H9 (cell line): ENCODE measurements around the gene CDK5R2. TPM values are rescaled to one million over a fixed set of nuclear protein-coding genes. Genes with fewer than 3 reads are reported as not detected.

Experiments used
- DNase-seq: peaks from one replicate; pipeline ENCODE4 v3.0.0-alpha.2; 2017
- H2AFZ ChIP-seq: one replicate; pipeline ENCODE4 v1.6.1; 2013; ENCODE audit warnings: mild to moderate bottlenecking, low read length, control low read depth, moderate library complexity
- H2AK5ac ChIP-seq: 2 replicates; pipeline ENCODE4 v1.6.1; 2013; ENCODE audit warnings: low read length, control low read depth, mixed read lengths; ENCODE audit not compliant: insufficient read length
- H2BK120ac ChIP-seq: one replicate; pipeline ENCODE4 v1.6.1; 2013; ENCODE audit warnings: low read depth, mild to moderate bottlenecking, low read length, control low read depth, inconsistent platforms; ENCODE audit not compliant: poor library complexity, severe bottlenecking
- H2BK12ac ChIP-seq: 2 replicates; pipeline ENCODE4 v1.6.1; 2013; ENCODE audit warnings: low read length, control low read depth, mixed read lengths, low read depth; ENCODE audit not compliant: insufficient read length
- H2BK15ac ChIP-seq: 2 replicates; pipeline ENCODE4 v1.6.1; 2013; ENCODE audit warnings: low read depth, low read length, control low read depth
- H2BK20ac ChIP-seq: one replicate; pipeline ENCODE4 v1.6.1; 2013; ENCODE audit warnings: low read depth, mild to moderate bottlenecking, low read length, control low read depth, inconsistent platforms; ENCODE audit not compliant: poor library complexity, severe bottlenecking
- H2BK5ac ChIP-seq: 2 replicates; pipeline ENCODE4 v1.6.1; 2013; ENCODE audit warnings: low read length, control low read depth, mixed read lengths; ENCODE audit not compliant: insufficient read length
- H3K14ac ChIP-seq: 2 replicates; pipeline ENCODE4 v1.6.1; 2013; ENCODE audit warnings: low read length, control low read depth; ENCODE audit not compliant: insufficient read depth
- H3K18ac ChIP-seq: 2 replicates; pipeline ENCODE4 v1.6.1; 2013; ENCODE audit warnings: low read depth, mild to moderate bottlenecking, mixed read lengths, low read length, control low read depth; ENCODE audit not compliant: insufficient read length
- H3K23ac ChIP-seq: 2 replicates; pipeline ENCODE4 v1.6.1; 2013; ENCODE audit warnings: low read length, control low read depth, mixed read lengths, low read depth; ENCODE audit not compliant: insufficient read length
- H3K23me2 ChIP-seq: 2 replicates; pipeline ENCODE4 v1.6.1; 2013; ENCODE audit warnings: low read depth, mild to moderate bottlenecking, mixed read lengths, low read length, control low read depth; ENCODE audit not compliant: insufficient read length, poor library complexity, severe bottlenecking
- H3K27ac ChIP-seq: 2 replicates; pipeline ENCODE4 v1.5.1; 2013; ENCODE audit warnings: low read length, control low read depth, mixed read lengths, low read depth; ENCODE audit not compliant: insufficient read length
- H3K27me3 ChIP-seq: 2 replicates; pipeline ENCODE4 v1.6.1; 2013; ENCODE audit warnings: low read length, control low read depth, inconsistent platforms; ENCODE audit not compliant: insufficient read depth
- H3K4ac ChIP-seq: 2 replicates; pipeline ENCODE4 v1.6.1; 2013; ENCODE audit warnings: low read depth, mild to moderate bottlenecking, control low read depth, inconsistent platforms, low read length, moderate library complexity
- H3K4me1 ChIP-seq: 2 replicates; pipeline ENCODE4 v1.6.1; 2013; ENCODE audit warnings: low read length, control low read depth, inconsistent platforms; ENCODE audit not compliant: insufficient read depth
- H3K4me2 ChIP-seq: 2 replicates; pipeline ENCODE4 v1.6.1; 2013; ENCODE audit warnings: low read length, control low read depth, mixed read lengths; ENCODE audit not compliant: insufficient read length, insufficient read depth
- H3K56ac ChIP-seq: 2 replicates; pipeline ENCODE4 v1.6.1; 2013; ENCODE audit warnings: low read depth, mild to moderate bottlenecking, mixed read lengths, low read length, control low read depth; ENCODE audit not compliant: insufficient read length
- H3K79me1 ChIP-seq: 2 replicates; pipeline ENCODE4 v1.6.1; 2013; ENCODE audit warnings: low read depth, mild to moderate bottlenecking, moderate library complexity, low read length, control low read depth, inconsistent platforms; ENCODE audit not compliant: insufficient read depth, poor library complexity, severe bottlenecking
- H3K79me2 ChIP-seq: 2 replicates; pipeline ENCODE4 v1.6.1; 2013; ENCODE audit warnings: low read length, control low read depth, inconsistent platforms; ENCODE audit not compliant: insufficient read depth
- H3K9ac ChIP-seq: 2 replicates; pipeline ENCODE4 v1.6.1; 2013; ENCODE audit warnings: low read length, control low read depth, mixed read lengths; ENCODE audit not compliant: insufficient read length; ENCODE audit errors: extremely low read depth
- H3K9me3 ChIP-seq: one replicate; pipeline ENCODE4 v1.6.1; 2013; ENCODE audit warnings: low read depth, low read length, inconsistent platforms; ENCODE audit not compliant: control insufficient read depth
- H3T11ph ChIP-seq: one replicate; pipeline ENCODE4 v1.6.1; 2013; ENCODE audit warnings: mild to moderate bottlenecking, low read length, control low read depth, inconsistent platforms
- H4K20me1 ChIP-seq: one replicate; pipeline ENCODE4 v1.6.1; 2013; ENCODE audit not compliant: control insufficient read depth, insufficient read length, insufficient read depth
- H4K5ac ChIP-seq: 2 replicates; pipeline ENCODE4 v1.6.1; 2013; ENCODE audit warnings: low read depth, mild to moderate bottlenecking, mixed read lengths, low read length, control low read depth; ENCODE audit not compliant: insufficient read length
- H4K8ac ChIP-seq: replicated peaks from 2 replicates; pipeline ENCODE4 v1.6.1; 2013; ENCODE audit warnings: low read length, control low read depth, mixed read lengths, low read depth; ENCODE audit not compliant: insufficient read length
- H4K91ac ChIP-seq: 2 replicates; pipeline ENCODE4 v1.6.1; 2013; ENCODE audit warnings: low read depth, mild to moderate bottlenecking, moderate library complexity, mixed read lengths, low read length, control low read depth; ENCODE audit not compliant: insufficient read length
- H3K27ac Mint-ChIP-seq, 3 experiments: 2 replicates in 2 of 3; 3 replicates in 1 of 3; pipeline ENCODE4 v1.8.0; 2020 to 2021; ENCODE audit warnings: mixed read lengths in 3 of 3, mild to moderate bottlenecking in 1 of 3, moderate library complexity in 1 of 3
- H3K27me3 Mint-ChIP-seq: 2 replicates; pipeline ENCODE4 v1.8.0; 2021; ENCODE audit warnings: low read depth, mild to moderate bottlenecking, moderate library complexity, mixed read lengths
- H3K36me3 Mint-ChIP-seq, 3 experiments: 2 replicates in 2 of 3; 3 replicates in 1 of 3; pipeline ENCODE4 v1.8.0; 2020 to 2021; ENCODE audit warnings: low read depth in 3 of 3, mixed read lengths in 3 of 3; ENCODE audit not compliant: insufficient read depth in 1 of 3
- H3K4me1 Mint-ChIP-seq, 2 experiments: 2 replicates each; pipeline ENCODE4 v1.8.0; 2020; ENCODE audit warnings: mixed read lengths in 2 of 2
- H3K4me3 Mint-ChIP-seq, 2 experiments: 2 replicates in 1 of 2; 3 replicates in 1 of 2; pipeline ENCODE4 v1.8.0; 2020 to 2021; ENCODE audit warnings: mild to moderate bottlenecking in 2 of 2, mixed read lengths in 2 of 2, moderate library complexity in 1 of 2
- H3K9me3 Mint-ChIP-seq, 2 experiments: 2 replicates in 1 of 2; 3 replicates in 1 of 2; pipeline ENCODE4 v1.8.0; 2020; ENCODE audit warnings: mild to moderate bottlenecking in 2 of 2, mixed read lengths in 2 of 2, moderate library complexity in 1 of 2
- CTCF ChIP-seq: fragments of 200-600 bp; sonication (generic); conservative IDR thresholded peaks from 3 replicates; pipeline ENCODE4 v1.8.0; 2021; ENCODE audit warnings: antibody characterized with exemption, mild to moderate bottlenecking
- whole genome bisulfite sequencing: extraction: QIAGEN DNeasy Blood & Tissue Kit; methylation state at CpG from one replicate; pipeline ENCODE4 v1.1.7; 2013; ENCODE audit warnings: missing lambda C conversion rate, low lambda C conversion rate, mixed read lengths; ENCODE audit not compliant: insufficient read length; ENCODE audit errors: extremely low coverage; 5-methylcytosine and 5-hydroxymethylcytosine counted together
- long read RNA-seq: library from polyadenylated mRNA; unstranded; transcript quantifications from one replicate; pipeline ENCODE4 v2.0.0, GENCODE V29; 2020
- total RNA-seq: library from RNA; stranded (reverse); gene quantifications from 2 replicates; pipeline ENCODE4 v1.2.1, GENCODE V29; 2021

Gene CDK5R2
- total RNA-seq: 0.11 and 0.26 TPM in 2 replicates
- long read RNA-seq: 0 reads

- no peak within 1 kb of the TSS for H3K27ac ChIP-seq
- peaks cover 16% of the 10 kb centered on the region for H3K23me2 ChIP-seq
- peak within 1 kb of the TSS; percentile 91 for H3K4me2 ChIP-seq
- no peak within 1 kb of the TSS for H2BK20ac ChIP-seq
- H3K4ac ChIP-seq: no peak within 1 kb of the TSS
- no peak within 1 kb of the TSS for H4K5ac ChIP-seq
- H3K27ac Mint-ChIP-seq: no peak within 1 kb of the TSS
- TF ChIP-seq CTCF: no peak
- peaks cover 20% of the 10 kb centered on the region for H3K27me3 ChIP-seq
- H4K8ac ChIP-seq: no peak within 1 kb of the TSS
- no peak within 1 kb of the TSS for H3K56ac ChIP-seq
- no peak within 1 kb of the TSS; the same call in 1 of the 2 replicates for H2BK15ac ChIP-seq
- H4K20me1 ChIP-seq: no peaks in the 10 kb centered on the region
- no peak within 1 kb of the TSS for H3K18ac ChIP-seq
- peaks cover 0 to 2% of the 10 kb centered on the region in 2 experiments; a peak in 2 of 5 replicates for H3K9me3 Mint-ChIP-seq
- no CpG with 5 or more reads among the region's 37 CpGs for WGBS
- no peak within 1 kb of the TSS for H3K23ac ChIP-seq
- H2BK5ac ChIP-seq: no peak within 1 kb of the TSS
- H3K36me3 Mint-ChIP-seq: no peaks in the 10 kb centered on the region; a peak in 3 of 7 replicates
- no peaks in the 10 kb centered on the region for H3K79me1 ChIP-seq
- DNase-seq: peak; percentile 96
- H2BK120ac ChIP-seq: no peak within 1 kb of the TSS
- peaks cover 4% of the 10 kb centered on the region; the same call in 1 of the 2 replicates for H3K4me1 ChIP-seq
- no peak within 1 kb of the TSS for H2AK5ac ChIP-seq
- H3K79me2 ChIP-seq: no peaks in the 10 kb centered on the region
- peak within 1 kb of the TSS; percentile 14 for H3K9ac ChIP-seq
- H3K4me1 Mint-ChIP-seq: peaks cover 18 to 34% of the 10 kb centered on the region in 2 experiments
- peak within 1 kb of the TSS; percentile 85 for H2AFZ ChIP-seq
- H3K14ac ChIP-seq: peak within 1 kb of the TSS; percentile 80; the same call in 1 of the 2 replicates
- peaks cover 84% of the 10 kb centered on the region for H3K27me3 Mint-ChIP-seq
- H3T11ph ChIP-seq: no peak within 1 kb of the TSS
- peak within 1 kb of the TSS; percentile 82 to 90 for H3K4me3 Mint-ChIP-seq
- no peak within 1 kb of the TSS for H2BK12ac ChIP-seq
- no peaks in the 10 kb centered on the region for H3K9me3 ChIP-seq
- H4K91ac ChIP-seq: no peak within 1 kb of the TSS
Observed at GRCh38 chr2:218959141-218959731, at the start of gene CDK5R2. Gene CDK5R2, plus strand, starts transcription at chr2:218959666. Its CDS starts 155 bp downstream, at chr2:218959821.
